Activated CD4-positive, alpha-beta T cell treated with anti-CD3 and anti-CD28 coated beads, Interleukin-2, amount 10 ng/mL, durations not matched to agents 24 days and 14 days (primary cell): ENCODE results near the gene DCDC2. TPM values are rescaled to one million over a fixed set of nuclear protein-coding genes. Genes with fewer than 3 reads are reported as not detected.

ENCODE experiments used
- DNase-seq: peaks from one replicate; pipeline ENCODE4 v3.0.0; 2022
- H3K27ac Mint-ChIP-seq: one replicate; pipeline ENCODE4 v1.8.0; 2022; ENCODE audit warnings: mild to moderate bottlenecking, mixed read lengths
- H3K27me3 Mint-ChIP-seq: one replicate; pipeline ENCODE4 v1.8.0; 2022; ENCODE audit warnings: mixed read lengths
- H3K36me3 Mint-ChIP-seq: one replicate; pipeline ENCODE4 v1.8.0; 2022; ENCODE audit warnings: low read depth, mild to moderate bottlenecking, mixed read lengths
- H3K4me1 Mint-ChIP-seq: one replicate; pipeline ENCODE4 v1.8.0; 2021; ENCODE audit warnings: mixed read lengths
- H3K4me3 Mint-ChIP-seq: one replicate; pipeline ENCODE4 v1.8.0; 2022; ENCODE audit warnings: mild to moderate bottlenecking, moderate library complexity, mixed read lengths
- H3K9me3 Mint-ChIP-seq: one replicate; pipeline ENCODE4 v1.8.0; 2021; ENCODE audit warnings: mixed read lengths
- intact Hi-C: fragments of 100-400 bp; cut with micrococcal nuclease; formaldehyde crosslinking; loops from one replicate; pipeline ENCODE4 v1.15.1; 2023
- total RNA-seq: library from RNA; stranded (reverse); gene quantifications from 2 replicates; pipeline ENCODE4 v1.2.3, GENCODE V29; 2022

The DCDC2 gene
- total RNA-seq, 1 donor from 2014 or later = not detected

- Mint-ChIP-seq H3K27me3 (no peaks in the 10 kb centered on the region), H3K9me3 (no peaks in the 10 kb centered on the region), H3K4me1 (no peaks in the 10 kb centered on the region), H3K4me3 (no peak overlapping the region), H3K36me3 (no peaks in the 10 kb centered on the region), H3K27ac (no peak overlapping the region)
- no peak for DNase-seq
- intact Hi-C loops = no loop called here
Measured at GRCh38 chr6:24139639-24140038, 218.2 kb downstream of the DCDC2 start.

GRCh38 chr6:24139080-24139479 is 218.8 kb downstream of the DCDC2 start:
- intact Hi-C loops = no loop called here
- Mint-ChIP-seq H3K27me3 (no peaks in the 10 kb centered on the region), H3K4me1 (no peaks in the 10 kb centered on the region), H3K27ac (no peak overlapping the region), H3K4me3 (no peak overlapping the region), H3K9me3 (no peaks in the 10 kb centered on the region), H3K36me3 (no peaks in the 10 kb centered on the region)
- DNase-seq = no peak

- DNase-seq = no peak
- no peak overlapping the region for H3K4me3 Mint-ChIP-seq
- H3K4me1 Mint-ChIP-seq = no peaks in the 10 kb centered on the region
- H3K27me3 Mint-ChIP-seq = peaks cover 2% of the 10 kb centered on the region
- peaks cover 3% of the 10 kb centered on the region for H3K9me3 Mint-ChIP-seq
- H3K27ac Mint-ChIP-seq = no peak overlapping the region
- H3K36me3 Mint-ChIP-seq = no peaks in the 10 kb centered on the region
- intact Hi-C loops = no loop called here
Measured at GRCh38 chr6:24131751-24132150, 226.1 kb downstream of the DCDC2 start.

GRCh38 chr6:24127316-24127715 is 230.5 kb downstream of the DCDC2 start:
- no peak for DNase-seq
- H3K27me3 Mint-ChIP-seq = peaks cover 7% of the 10 kb centered on the region
- intact Hi-C loops = no loop called here
- no peak overlapping the region for H3K4me3 Mint-ChIP-seq
- peaks cover 4% of the 10 kb centered on the region for H3K9me3 Mint-ChIP-seq
- no peaks in the 10 kb centered on the region for H3K36me3 Mint-ChIP-seq
- H3K4me1 Mint-ChIP-seq = peaks cover 2% of the 10 kb centered on the region
- no peak overlapping the region for H3K27ac Mint-ChIP-seq

- Mint-ChIP-seq H3K27ac (no peak overlapping the region), H3K4me3 (no peak overlapping the region), H3K9me3 (peaks cover 4% of the 10 kb centered on the region), H3K4me1 (peaks cover 2% of the 10 kb centered on the region), H3K27me3 (peaks cover 7% of the 10 kb centered on the region), H3K36me3 (no peaks in the 10 kb centered on the region)
- DNase-seq = peak; percentile 80
- intact Hi-C loops = no loop called here
Measured at GRCh38 chr6:24126586-24127192, 231.2 kb downstream of the DCDC2 start.

- Mint-ChIP-seq H3K9me3 (peaks cover 4% of the 10 kb centered on the region), H3K27ac (no peak within 1 kb of the TSS), H3K4me3 (no peak within 1 kb of the TSS), H3K27me3 (peaks cover 7% of the 10 kb centered on the region), H3K4me1 (peaks cover 2% of the 10 kb centered on the region), H3K36me3 (no peaks in the 10 kb centered on the region)
- no peak for DNase-seq
- intact Hi-C loops = no loop called here
Measured at GRCh38 chr6:24125980-24126379, 231.9 kb downstream of the DCDC2 start, which contains the start of gene NRSN1. Gene NRSN1, plus strand, starts transcription at chr6:24126215. Its CDS starts 8,113 bp downstream, at chr6:24134328.

GRCh38 chr6:24122139-24122538 is 235.7 kb downstream of the DCDC2 start:
- H3K27me3 Mint-ChIP-seq = peaks cover 7% of the 10 kb centered on the region
- no peaks in the 10 kb centered on the region for H3K36me3 Mint-ChIP-seq
- no peak overlapping the region for H3K27ac Mint-ChIP-seq
- peaks cover 4% of the 10 kb centered on the region for H3K9me3 Mint-ChIP-seq
- DNase-seq = no peak
- H3K4me1 Mint-ChIP-seq = peaks cover 2% of the 10 kb centered on the region
- no peak overlapping the region for H3K4me3 Mint-ChIP-seq
- intact Hi-C loops = no loop called here

Other genes starting within 250 kb of the DCDC2 start
- gene NRSN1, start 231.8 kb downstream of the DCDC2 start, total RNA-seq = not detected in 2 replicates
- 30.1 and 31.6 TPM in 2 replicates for gene MRS2, start 44.9 kb upstream of the DCDC2 start, total RNA-seq
- gene GPLD1, start 131.5 kb upstream of the DCDC2 start, total RNA-seq = 0.17 and 0.44 TPM in 2 replicates
- gene ALDH5A1, start 136.9 kb upstream of the DCDC2 start, total RNA-seq = 11.7 TPM in 2 replicates